C4-2B (cell line): ENCODE measurements around the gene CMPK2.

Source experiments
- CTCF ChIP-seq: fragments of 450-650 bp; conservative IDR thresholded peaks from 2 replicates; pipeline ENCODE4 v1.5.1; 2017; ENCODE audit warnings: mild to moderate bottlenecking
- ZFX ChIP-seq: fragments of 450-650 bp; IDR thresholded peaks from 2 replicates; pipeline ENCODE4 v1.6.1; 2017

- no peak for TF ChIP-seq CTCF
- no peak for TF ChIP-seq ZFX
Measured at GRCh38 chr2:6872394-6872793, 6.7 kb upstream of the CMPK2 start.
